Neuronal stem cell (in vitro differentiated cells): ENCODE results near the gene CTF1.

Experiments used
- DNase-seq: peaks from one replicate; pipeline ENCODE4 v3.0.0-alpha.2; 2013; ENCODE audit warnings: low spot score
- H2AFZ ChIP-seq: one replicate; pipeline ENCODE4 v1.6.1; 2013; ENCODE audit warnings: mild to moderate bottlenecking, low read length, inconsistent platforms
- H2AK5ac ChIP-seq: 2 replicates; pipeline ENCODE4 v1.6.1; 2013; ENCODE audit warnings: low read depth, mild to moderate bottlenecking, inconsistent platforms, low read length, moderate library complexity, mixed read lengths
- H2BK120ac ChIP-seq: 2 replicates; pipeline ENCODE4 v1.6.1; 2013; ENCODE audit warnings: low read depth, mild to moderate bottlenecking, inconsistent platforms, low read length, moderate library complexity, mixed read lengths
- H2BK12ac ChIP-seq: one replicate; pipeline ENCODE4 v1.6.1; 2013; ENCODE audit warnings: low read length, inconsistent platforms
- H2BK15ac ChIP-seq: 2 replicates; pipeline ENCODE4 v1.6.1; 2013; ENCODE audit warnings: mild to moderate bottlenecking, low read length, inconsistent platforms, mixed read lengths
- H2BK5ac ChIP-seq: one replicate; pipeline ENCODE4 v1.6.1; 2013; ENCODE audit warnings: inconsistent platforms, mild to moderate bottlenecking, low read length, moderate library complexity
- H3K14ac ChIP-seq: one replicate; pipeline ENCODE4 v1.6.1; 2013; ENCODE audit warnings: low read length, inconsistent platforms
- H3K18ac ChIP-seq: 2 replicates; pipeline ENCODE4 v1.6.1; 2013; ENCODE audit warnings: low read length, inconsistent platforms
- H3K23ac ChIP-seq: 2 replicates; pipeline ENCODE4 v1.6.1; 2013; ENCODE audit warnings: low read depth, mild to moderate bottlenecking, mixed read lengths, low read length, inconsistent platforms; ENCODE audit not compliant: poor library complexity
- H3K27ac ChIP-seq: replicated peaks from 3 replicates; pipeline ENCODE4 v1.5.1; 2013; ENCODE audit warnings: low read length, inconsistent platforms
- H3K27me3 ChIP-seq, 3 experiments: 2 replicates each; pipeline ENCODE4 v1.6.1; 2013; ENCODE audit warnings: low read length in 3 of 3, mild to moderate bottlenecking in 2 of 3, inconsistent platforms in 1 of 3, low read depth in 1 of 3, mixed read lengths in 1 of 3, moderate library complexity in 1 of 3; ENCODE audit not compliant: control insufficient read depth in 3 of 3, insufficient read depth in 3 of 3
- H3K36me3 ChIP-seq, 2 donors: replicated peaks in 1 of 2; 2 replicates each; pipeline ENCODE4 v1.6.1; 2013; ENCODE audit warnings: low read length in 2 of 2; ENCODE audit not compliant: control insufficient read depth in 2 of 2, insufficient read depth in 2 of 2
- H3K4ac ChIP-seq: 2 replicates; pipeline ENCODE4 v1.6.1; 2013; ENCODE audit warnings: inconsistent platforms, mild to moderate bottlenecking, low read length, moderate library complexity
- H3K4me1 ChIP-seq, 2 donors: 1 replicate in 1 of 2; 2 replicates in 1 of 2; pipeline ENCODE4 v1.6.1; 2013; ENCODE audit warnings: low read length in 2 of 2, low read depth in 1 of 2; ENCODE audit not compliant: control insufficient read depth in 2 of 2, insufficient read depth in 1 of 2
- H3K4me2 ChIP-seq: one replicate; pipeline ENCODE4 v1.6.1; 2013; ENCODE audit warnings: mild to moderate bottlenecking, low read length, inconsistent platforms; ENCODE audit not compliant: insufficient read depth, poor library complexity, severe bottlenecking
- H3K4me3 ChIP-seq, 2 donors: 2 replicates each; pipeline ENCODE4 v1.5.1; 2013; ENCODE audit warnings: low read length in 2 of 2, mild to moderate bottlenecking in 2 of 2, inconsistent platforms in 1 of 2, moderate library complexity in 1 of 2
- H3K79me1 ChIP-seq: one replicate; pipeline ENCODE4 v1.6.1; 2013; ENCODE audit warnings: low read depth, mild to moderate bottlenecking, inconsistent platforms, low read length, moderate library complexity
- H3K9ac ChIP-seq: one replicate; pipeline ENCODE4 v1.6.1; 2013; ENCODE audit warnings: mild to moderate bottlenecking, low read depth, low read length, inconsistent platforms; ENCODE audit not compliant: poor library complexity
- H3K9me3 ChIP-seq, 2 donors: replicated peaks in 1 of 2; 2 replicates each; pipeline versions ENCODE3 to v1.6.1; 2013; ENCODE audit warnings: low read length in 2 of 2, mild to moderate bottlenecking in 2 of 2, inconsistent platforms in 1 of 2, low read depth in 1 of 2, mixed read lengths in 1 of 2, moderate library complexity in 1 of 2; ENCODE audit not compliant: control insufficient read depth in 2 of 2, insufficient read depth in 1 of 2
- H4K8ac ChIP-seq: one replicate; pipeline ENCODE4 v1.6.1; 2013; ENCODE audit warnings: low read depth, mild to moderate bottlenecking, inconsistent platforms, low read length, moderate library complexity
- H4K91ac ChIP-seq: one replicate; pipeline ENCODE4 v1.6.1; 2013; ENCODE audit warnings: low read length, low read depth, mild to moderate bottlenecking, inconsistent platforms; ENCODE audit not compliant: poor library complexity
- WGBS, 2 donors: extraction: QIAGEN DNeasy Blood & Tissue Kit; methylation state at CpG; one replicate each; pipeline ENCODE4 v1.1.7; 2013; ENCODE audit warnings: missing lambda C conversion rate in 2 of 2, mixed read lengths in 1 of 2; ENCODE audit not compliant: insufficient read length in 2 of 2, insufficient replicate concordance in 1 of 2; ENCODE audit errors: extremely low coverage in 2 of 2; 5-methylcytosine and 5-hydroxymethylcytosine counted together

CTF1 gene

GRCh38 chr16:30882429-30883310, 13.7 kb upstream of the CTF1 start:
- no peak overlapping the region for H2AK5ac ChIP-seq
- no peak overlapping the region for H2BK120ac ChIP-seq
- H3K4me2 ChIP-seq, result no peak overlapping the region
- H3K27me3 ChIP-seq, result no peaks in the 10 kb centered on the region
- no peak overlapping the region for H2AFZ ChIP-seq
- WGBS, 2 donors, result no CpG with 5 or more reads among the region's 4 CpGs
- H3K4me1 ChIP-seq, result peaks cover 0 to 3% of the 10 kb centered on the region in 2 donors
- no peak overlapping the region for H3K4me3 ChIP-seq
- peaks cover 1% of the 10 kb centered on the region for H3K79me1 ChIP-seq
- no peak overlapping the region for H3K23ac ChIP-seq
- H2BK12ac ChIP-seq, result no peak overlapping the region
- H3K14ac ChIP-seq, result no peak overlapping the region
- no peak for DNase-seq
- no peaks in the 10 kb centered on the region for H3K9me3 ChIP-seq
- H2BK5ac ChIP-seq, result peak overlapping the region; percentile 53
- no peak overlapping the region for H3K18ac ChIP-seq
- H3K36me3 ChIP-seq, result peaks cover 25 to 72% of the 10 kb centered on the region in 2 donors
- no peak overlapping the region for H4K91ac ChIP-seq
- H3K4ac ChIP-seq, result no peak overlapping the region
- no peak overlapping the region for H3K9ac ChIP-seq
- H4K8ac ChIP-seq, result no peak overlapping the region
- H3K27ac ChIP-seq, result peak overlapping the region; percentile 9
- no peak overlapping the region for H2BK15ac ChIP-seq

GRCh38 chr16:30884760-30885159, 11.7 kb upstream of the CTF1 start:
- Histone ChIP-seq H3K9me3 (no peaks in the 10 kb centered on the region), H3K36me3 (peaks cover 27 to 82% of the 10 kb centered on the region in 2 donors), H2BK5ac (no peak overlapping the region), H2BK12ac (no peak overlapping the region), H3K23ac (no peak overlapping the region), H3K27me3 (no peaks in the 10 kb centered on the region), H3K4me2 (no peak overlapping the region), H4K8ac (no peak overlapping the region), H2BK120ac (no peak overlapping the region), H3K79me1 (peaks cover 1% of the 10 kb centered on the region), H3K27ac (no peak overlapping the region), H3K18ac (no peak overlapping the region), H2AK5ac (no peak overlapping the region), H3K4me3 (no peak overlapping the region), H2BK15ac (no peak overlapping the region), H4K91ac (no peak overlapping the region), H2AFZ (no peak overlapping the region), H3K9ac (no peak overlapping the region), H3K4me1 (peaks cover 0 to 3% of the 10 kb centered on the region in 2 donors), H3K4ac (no peak overlapping the region), H3K14ac (no peak overlapping the region)
- WGBS, 2 donors, result no CpG with 5 or more reads among the region's 3 CpGs
- no peak for DNase-seq

GRCh38 chr16:30885196-30885595, 11.2 kb upstream of the CTF1 start:
- Histone ChIP-seq H2AK5ac (no peak overlapping the region), H3K36me3 (peaks cover 28 to 83% of the 10 kb centered on the region in 2 donors), H2AFZ (no peak overlapping the region), H2BK12ac (no peak overlapping the region), H3K14ac (no peak overlapping the region), H3K27ac (no peak overlapping the region), H4K8ac (no peak overlapping the region), H3K27me3 (no peaks in the 10 kb centered on the region), H3K18ac (no peak overlapping the region), H3K9ac (no peak overlapping the region), H4K91ac (no peak overlapping the region), H3K23ac (no peak overlapping the region), H3K9me3 (no peaks in the 10 kb centered on the region), H2BK120ac (no peak overlapping the region), H2BK5ac (no peak overlapping the region), H3K4me1 (peaks cover 0 to 3% of the 10 kb centered on the region in 2 donors), H3K4me2 (no peak overlapping the region), H3K4ac (no peak overlapping the region), H3K4me3 (no peak overlapping the region), H2BK15ac (no peak overlapping the region), H3K79me1 (peaks cover 1% of the 10 kb centered on the region)
- DNase-seq, result no peak
- WGBS, 2 donors, result no CpG with 5 or more reads among the region's 9 CpGs

GRCh38 chr16:30886145-30886544, 10.3 kb upstream of the CTF1 start:
- peaks cover 28 to 79% of the 10 kb centered on the region in 2 donors for H3K36me3 ChIP-seq

More at GRCh38 chr16:30886145-30886544, 10.3 kb upstream of the CTF1 start:
- Histone ChIP-seq H2BK120ac (no peak overlapping the region), H3K4ac (no peak overlapping the region), H3K9ac (no peak overlapping the region), H3K4me2 (no peak overlapping the region), H2BK12ac (no peak overlapping the region), H3K14ac (no peak overlapping the region), H3K27me3 (no peaks in the 10 kb centered on the region), H3K4me3 (no peak overlapping the region), H2BK5ac (no peak overlapping the region), H2AK5ac (no peak overlapping the region), H2BK15ac (no peak overlapping the region), H3K79me1 (peaks cover 1% of the 10 kb centered on the region), H3K4me1 (peaks cover 0 to 3% of the 10 kb centered on the region in 2 donors), H4K8ac (no peak overlapping the region), H4K91ac (no peak overlapping the region), H3K27ac (no peak overlapping the region), H3K18ac (no peak overlapping the region), H2AFZ (no peak overlapping the region), H3K23ac (no peak overlapping the region), H3K9me3 (no peaks in the 10 kb centered on the region)
- no CpG with 5 or more reads among the region's 1 CpG for WGBS, 2 donors
- no peak for DNase-seq
